Measurements from ENCODE around the gene CRK.
"Not testable (repeated sequence)": the region's sequence is repeated elsewhere in the genome, so short reads cannot be mapped to it uniquely, and the experiment has no call there.

Gene CRK

DNA sequence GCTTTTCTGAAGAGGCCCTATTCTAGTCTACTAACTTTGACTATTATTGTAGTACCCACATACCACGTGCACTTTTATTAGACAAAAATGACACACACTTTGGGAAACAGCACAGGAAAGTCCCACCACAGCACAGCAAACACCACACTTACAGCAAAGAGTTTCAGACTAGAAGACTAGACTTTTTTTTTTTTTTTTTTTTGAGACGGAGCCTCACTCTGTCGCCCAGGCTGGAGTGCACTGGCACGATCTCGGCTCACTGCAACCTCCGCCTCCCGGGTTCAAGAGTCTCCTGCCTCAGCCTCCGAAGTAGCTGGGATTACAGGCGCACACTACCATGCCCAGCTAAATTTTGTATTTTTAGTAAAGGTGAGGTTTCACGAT is 76.1 kb downstream of the CRK start:
- DNase-seq: peak; percentile 28 to 53

DNA sequence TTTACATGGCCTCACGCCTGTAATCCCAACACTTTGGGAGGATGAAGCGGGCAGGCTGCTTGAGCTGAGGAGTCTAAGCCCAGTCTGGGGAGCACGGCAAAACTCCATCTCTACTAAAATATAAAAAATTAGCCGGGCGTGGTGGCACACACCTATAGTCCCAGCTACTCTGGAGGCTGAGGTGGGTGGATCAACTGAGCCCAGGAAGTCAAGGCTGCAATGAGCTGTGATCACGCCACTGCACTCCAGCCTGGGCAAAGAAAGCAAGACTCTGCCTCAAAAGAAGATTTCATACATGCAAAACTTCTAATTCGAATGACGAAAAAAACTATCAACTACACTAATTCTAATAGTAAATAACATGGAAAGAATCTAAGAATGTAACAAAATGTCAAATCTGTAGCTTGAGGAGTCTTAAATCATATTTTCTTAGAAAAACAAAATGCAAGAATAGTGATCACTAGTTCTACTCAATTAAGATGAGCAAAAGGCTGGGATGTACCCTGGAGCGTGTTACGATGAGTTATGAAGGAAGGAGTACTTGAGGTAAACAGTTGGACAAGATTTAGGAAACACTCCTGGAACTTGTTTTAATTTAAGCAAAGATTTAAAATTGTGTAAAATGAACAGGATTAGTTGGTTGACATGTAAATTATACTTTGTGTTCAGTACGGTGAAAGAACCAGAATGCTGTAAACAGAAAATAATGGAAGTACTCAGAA is 76.7 kb downstream of the CRK start:
- no peak for DNase-seq

DNA sequence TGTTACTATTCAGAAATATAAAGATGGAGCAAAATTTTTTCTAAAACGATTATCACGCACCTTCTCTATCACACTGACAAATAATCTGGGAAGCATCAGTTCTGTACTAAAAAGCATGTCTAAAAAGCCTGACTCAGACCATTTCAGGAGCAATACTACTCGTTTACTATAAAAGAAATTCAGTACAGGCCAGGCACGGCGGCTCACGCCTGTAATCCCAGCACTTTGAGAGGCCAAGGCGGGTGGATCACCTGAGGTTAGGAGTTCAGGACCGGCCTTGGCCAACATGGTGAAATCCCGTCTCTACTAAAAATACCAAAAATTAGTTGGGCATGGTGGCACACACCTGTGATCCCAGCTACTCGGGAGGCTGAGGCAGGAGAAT is 77.6 kb downstream of the CRK start:
- not testable (repeated sequence) for DNase-seq

DNA sequence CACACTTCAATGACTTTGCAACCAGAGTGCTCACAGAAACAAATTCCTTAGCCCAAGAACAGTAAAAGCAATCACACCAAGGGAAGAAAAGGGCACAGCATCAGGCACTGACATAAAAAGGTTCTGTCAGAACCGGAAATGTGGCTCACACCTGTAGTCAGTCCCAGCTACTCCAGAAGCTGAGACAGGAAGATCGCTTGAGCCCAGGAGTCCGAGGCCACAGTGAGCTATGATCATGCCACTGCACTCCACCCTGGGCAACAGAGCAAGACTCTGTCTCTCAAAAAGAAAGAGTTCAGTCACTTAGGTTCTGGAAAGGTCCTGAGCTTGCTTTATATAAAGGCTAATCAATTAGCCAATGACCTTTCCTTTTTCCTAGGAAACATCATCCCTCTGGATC is 78.7 kb downstream of the CRK start:
- DNase-seq: no peak

DNA sequence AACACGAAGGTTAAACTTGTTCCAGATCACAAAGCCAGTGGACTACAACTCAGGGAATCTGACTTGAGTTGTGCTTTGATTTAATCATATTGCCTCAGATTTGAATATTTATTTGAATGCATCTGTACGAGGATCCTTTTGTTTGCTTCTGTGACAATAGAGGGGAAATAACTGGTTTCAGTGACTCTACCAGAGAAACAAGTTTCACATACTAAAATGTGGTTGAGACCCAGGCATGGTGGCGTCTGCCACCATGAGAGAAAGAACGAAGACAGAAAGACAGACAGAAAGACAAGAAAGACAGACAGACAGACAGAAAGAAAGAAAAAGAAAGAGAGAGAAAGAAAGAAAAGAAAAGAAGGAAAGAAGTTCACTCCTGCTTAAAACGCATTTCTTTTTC is 80.0 kb downstream of the CRK start:
- DNase-seq: no peak

DNA sequence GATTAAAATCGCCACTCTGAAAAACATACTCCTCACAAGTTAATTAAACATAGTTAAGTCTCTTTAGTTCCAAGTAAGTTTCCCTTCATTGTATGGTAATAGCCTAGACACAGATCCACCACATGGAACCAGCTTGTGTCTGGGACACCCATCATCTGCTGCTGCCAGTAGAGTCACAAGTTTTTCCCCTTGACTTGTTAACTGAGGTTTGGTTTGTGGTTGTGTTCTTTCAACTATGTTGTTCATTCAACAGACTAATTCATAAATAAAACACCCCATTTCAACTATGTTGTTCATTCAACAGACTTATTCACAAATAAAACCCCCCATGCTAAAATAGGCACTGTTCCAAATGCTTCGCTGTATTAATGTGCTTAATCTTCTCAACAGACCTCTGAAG is 80.4 kb downstream of the CRK start:
- DNase-seq: no peak

DNA sequence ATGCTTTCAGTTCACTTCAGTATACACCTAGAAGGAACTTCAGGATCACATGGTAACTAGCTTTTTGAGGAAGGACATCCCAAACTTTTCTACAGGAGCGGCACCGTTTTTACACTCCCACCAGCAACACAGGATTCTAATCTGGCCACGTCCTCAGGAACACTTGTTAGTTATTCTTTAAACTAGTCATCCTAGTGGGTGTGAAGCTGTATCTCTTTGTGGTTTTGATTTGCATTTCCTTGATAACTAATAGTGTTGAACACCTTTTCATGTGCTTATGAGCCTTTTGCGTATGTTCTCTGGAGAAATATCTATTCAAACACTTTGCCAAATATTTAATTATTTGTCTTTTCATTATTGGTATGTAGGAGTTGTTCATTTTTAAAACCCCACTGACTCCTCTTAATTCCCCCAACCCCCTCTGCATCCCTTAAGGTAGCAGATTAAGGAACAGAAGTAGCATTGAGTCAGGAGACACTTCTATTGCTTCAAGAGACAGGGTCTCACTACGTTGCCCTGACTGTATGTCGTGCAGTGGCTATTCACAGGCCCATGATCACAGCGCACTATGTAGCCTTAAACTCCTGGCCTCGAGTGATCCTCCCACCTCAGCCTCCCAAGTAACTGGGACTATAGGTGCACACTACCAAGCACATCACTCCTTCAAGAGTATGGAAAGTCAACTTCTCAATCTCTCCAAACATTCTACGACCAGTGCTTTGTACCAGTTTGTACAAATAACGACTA is 81.4 kb downstream of the CRK start:
- no peak for DNase-seq

DNA sequence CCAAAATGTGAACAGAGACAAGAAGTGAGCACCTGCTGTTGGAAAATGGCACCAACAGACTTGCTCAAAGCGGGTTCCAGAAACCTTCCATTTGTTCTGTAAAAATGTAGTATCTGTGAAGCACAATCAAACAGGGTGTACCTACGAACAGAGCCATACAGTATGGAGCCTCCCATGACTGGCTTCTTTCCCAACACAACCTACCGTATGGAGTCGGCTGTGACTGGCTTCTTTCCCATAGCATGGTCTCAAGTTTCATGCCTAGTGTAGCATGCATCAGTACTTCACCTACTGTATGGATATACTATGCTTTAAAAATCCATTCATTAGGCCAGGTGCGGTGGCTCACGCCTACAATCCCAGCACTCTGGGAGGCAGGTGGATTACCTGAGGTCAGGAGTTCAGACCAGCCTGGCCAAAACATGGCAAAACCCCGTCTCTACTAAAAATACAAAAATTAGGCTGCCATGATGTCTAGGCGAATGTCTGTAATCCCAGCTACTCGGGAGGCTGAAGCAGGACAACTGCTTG is 82.3 kb downstream of the CRK start:
- DNase-seq: no peak

DNA sequence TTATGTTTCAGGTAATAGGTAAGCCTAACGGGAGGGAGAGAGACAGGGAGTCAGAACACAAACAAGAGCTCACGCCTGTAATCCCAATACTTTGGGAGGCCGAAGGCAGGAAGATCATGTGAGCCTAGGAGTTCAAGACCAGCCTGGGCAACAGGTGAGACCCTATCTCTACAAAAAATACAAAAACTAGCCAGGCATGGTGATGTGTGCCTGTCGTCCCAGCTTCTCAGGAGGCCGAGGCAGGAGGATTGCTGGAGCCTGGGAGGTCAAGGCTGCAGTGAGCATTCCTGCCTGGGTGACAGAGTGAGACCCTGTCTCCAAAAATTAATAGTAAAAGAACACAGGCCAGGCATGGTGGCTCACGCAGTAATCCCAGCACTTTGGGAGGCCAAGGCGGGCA is 83.4 kb downstream of the CRK start:
- no peak for DNase-seq

DNA sequence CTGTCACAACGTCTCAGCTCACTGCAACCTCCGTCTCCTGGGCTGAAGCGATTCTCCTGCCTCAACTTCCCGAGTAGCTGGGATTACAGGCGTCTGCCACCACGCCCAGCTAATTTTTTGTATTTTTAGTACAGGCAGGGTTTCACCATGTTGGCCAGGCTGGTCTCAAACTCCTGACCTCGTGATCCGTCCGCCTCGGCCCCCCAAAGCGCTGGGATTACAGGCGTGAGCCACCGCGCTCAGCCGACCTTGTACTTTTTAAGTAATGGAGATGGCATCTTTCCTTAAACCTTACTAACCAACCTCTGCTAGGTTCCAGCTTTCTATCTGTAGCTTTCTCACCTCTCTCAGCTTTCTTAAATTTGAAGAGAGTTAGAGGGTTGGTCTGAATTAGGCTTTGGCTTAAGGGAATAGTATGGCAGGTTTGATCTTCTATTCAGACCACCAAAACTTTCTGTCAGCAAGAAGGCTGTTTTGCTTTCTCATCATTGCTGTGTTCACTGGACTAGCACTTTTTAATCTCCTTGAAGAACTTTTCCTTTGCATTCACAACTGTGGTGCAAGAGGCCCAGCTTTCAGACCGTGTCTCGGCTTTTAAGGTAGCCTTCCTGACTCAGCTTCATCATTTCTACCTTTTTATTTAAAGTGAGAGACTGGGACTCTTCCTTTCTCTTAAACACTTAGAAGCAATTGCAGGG is 84.0 kb downstream of the CRK start:
- no peak for DNase-seq
